GM12874 (cell line): Measurements from ENCODE around the gene ALOX15B.

Source experiments
- TF ChIP-seq, protein P1 (sequence below): IDR thresholded peaks from 2 replicates; pipeline ENCODE4 v1.5.1; 2011; ENCODE audit warnings: low read depth, mild to moderate bottlenecking, control low read depth, low read length, moderate library complexity; ENCODE audit not compliant: insufficient read depth

ALOX15B gene

DNA sequence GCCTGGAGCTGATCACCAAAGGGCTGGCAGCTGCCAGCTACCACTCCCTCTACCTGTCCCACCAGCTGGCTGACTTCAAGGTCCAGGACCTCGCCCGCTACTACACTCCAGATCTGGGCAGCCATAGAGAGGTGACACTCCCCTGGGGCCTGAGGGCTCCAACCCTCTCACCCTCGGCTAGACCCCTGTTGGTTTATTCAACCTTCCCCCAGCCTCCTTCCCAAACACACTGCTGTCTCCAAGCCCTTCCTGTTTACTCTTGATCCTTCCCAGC is 30.7 kb downstream of the ALOX15B start:
- TF ChIP-seq, protein P1, sequence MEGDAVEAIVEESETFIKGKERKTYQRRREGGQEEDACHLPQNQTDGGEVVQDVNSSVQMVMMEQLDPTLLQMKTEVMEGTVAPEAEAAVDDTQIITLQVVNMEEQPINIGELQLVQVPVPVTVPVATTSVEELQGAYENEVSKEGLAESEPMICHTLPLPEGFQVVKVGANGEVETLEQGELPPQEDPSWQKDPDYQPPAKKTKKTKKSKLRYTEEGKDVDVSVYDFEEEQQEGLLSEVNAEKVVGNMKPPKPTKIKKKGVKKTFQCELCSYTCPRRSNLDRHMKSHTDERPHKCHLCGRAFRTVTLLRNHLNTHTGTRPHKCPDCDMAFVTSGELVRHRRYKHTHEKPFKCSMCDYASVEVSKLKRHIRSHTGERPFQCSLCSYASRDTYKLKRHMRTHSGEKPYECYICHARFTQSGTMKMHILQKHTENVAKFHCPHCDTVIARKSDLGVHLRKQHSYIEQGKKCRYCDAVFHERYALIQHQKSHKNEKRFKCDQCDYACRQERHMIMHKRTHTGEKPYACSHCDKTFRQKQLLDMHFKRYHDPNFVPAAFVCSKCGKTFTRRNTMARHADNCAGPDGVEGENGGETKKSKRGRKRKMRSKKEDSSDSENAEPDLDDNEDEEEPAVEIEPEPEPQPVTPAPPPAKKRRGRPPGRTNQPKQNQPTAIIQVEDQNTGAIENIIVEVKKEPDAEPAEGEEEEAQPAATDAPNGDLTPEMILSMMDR, result no peak

DNA sequence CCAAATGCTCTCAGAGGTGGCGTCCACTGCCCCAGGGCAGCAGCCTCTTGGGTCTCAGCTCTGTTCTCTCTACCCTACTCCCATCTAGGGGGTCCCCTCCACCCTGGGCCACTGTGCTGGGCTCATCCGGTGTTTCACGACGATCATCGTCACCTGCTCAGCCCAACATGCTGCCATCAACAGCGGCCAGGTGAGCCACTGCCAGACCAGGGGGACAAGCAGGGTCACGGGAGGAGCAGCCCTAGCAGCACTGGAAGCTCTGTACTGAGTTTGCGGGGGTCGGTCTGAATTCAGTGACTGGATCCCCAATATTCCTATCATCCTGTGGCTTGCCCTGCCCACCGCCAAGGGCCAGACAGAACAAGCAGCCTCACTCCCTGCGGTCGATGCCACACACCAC is 32.6 kb downstream of the ALOX15B start:
- TF ChIP-seq, protein P1, result no peak

DNA sequence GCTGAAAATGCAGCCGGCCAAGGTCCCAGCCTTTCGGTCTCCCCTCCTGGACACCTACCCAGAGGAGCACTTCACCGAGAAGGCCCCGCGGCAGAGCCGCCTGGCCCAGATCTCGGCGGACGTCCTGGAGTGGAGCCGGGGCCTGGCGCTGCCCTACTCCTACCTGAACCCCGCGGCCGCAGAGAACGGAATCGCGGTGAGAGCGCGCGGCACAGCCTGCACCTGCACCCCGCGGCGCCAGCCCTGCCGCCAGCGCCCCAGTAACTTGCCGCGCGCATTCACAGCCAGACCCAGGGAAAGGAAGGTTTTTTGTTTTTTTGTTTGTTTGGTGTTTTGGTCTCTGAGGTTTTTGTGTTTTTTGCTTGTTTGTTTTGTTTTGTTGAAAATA is 33.5 kb downstream of the ALOX15B start:
- TF ChIP-seq, protein P1, result no peak

DNA sequence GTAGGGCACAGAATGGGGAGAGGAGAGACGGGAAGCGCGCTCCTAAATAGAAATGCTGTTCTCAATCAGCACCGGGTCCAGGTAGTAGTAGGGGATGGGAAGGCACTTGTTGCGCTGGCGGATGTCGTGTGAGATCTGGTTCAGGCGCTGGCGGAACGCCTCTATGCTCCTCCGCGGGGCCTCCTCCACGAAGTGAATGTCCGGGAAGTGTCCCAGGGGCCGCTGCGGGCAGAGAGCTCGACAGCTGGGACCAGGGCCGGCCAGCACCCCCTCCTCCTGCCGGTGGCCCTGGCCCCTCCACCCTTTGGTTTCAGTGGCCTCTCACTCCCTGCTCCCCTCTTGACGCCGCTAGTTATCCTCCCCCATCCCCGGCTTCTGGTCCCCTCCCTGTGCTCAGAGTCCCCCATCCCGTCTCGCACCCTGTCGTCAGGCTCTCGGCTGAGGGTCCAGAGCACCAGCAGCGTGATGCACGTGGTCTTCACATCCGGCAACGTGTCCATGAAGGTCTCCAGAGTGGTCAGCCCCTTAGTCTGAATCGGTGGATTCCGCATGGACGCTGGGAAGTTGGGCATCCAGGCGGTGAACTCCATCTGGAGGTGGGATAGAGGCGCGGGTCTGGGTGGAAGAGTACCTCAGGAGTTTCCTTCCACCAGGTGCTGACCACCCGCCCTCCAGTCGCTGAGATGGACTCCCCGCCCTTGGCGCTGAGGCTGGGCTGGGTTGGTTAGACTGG is 34.0 kb downstream of the ALOX15B start:
- TF ChIP-seq, protein P1, result no peak

DNA sequence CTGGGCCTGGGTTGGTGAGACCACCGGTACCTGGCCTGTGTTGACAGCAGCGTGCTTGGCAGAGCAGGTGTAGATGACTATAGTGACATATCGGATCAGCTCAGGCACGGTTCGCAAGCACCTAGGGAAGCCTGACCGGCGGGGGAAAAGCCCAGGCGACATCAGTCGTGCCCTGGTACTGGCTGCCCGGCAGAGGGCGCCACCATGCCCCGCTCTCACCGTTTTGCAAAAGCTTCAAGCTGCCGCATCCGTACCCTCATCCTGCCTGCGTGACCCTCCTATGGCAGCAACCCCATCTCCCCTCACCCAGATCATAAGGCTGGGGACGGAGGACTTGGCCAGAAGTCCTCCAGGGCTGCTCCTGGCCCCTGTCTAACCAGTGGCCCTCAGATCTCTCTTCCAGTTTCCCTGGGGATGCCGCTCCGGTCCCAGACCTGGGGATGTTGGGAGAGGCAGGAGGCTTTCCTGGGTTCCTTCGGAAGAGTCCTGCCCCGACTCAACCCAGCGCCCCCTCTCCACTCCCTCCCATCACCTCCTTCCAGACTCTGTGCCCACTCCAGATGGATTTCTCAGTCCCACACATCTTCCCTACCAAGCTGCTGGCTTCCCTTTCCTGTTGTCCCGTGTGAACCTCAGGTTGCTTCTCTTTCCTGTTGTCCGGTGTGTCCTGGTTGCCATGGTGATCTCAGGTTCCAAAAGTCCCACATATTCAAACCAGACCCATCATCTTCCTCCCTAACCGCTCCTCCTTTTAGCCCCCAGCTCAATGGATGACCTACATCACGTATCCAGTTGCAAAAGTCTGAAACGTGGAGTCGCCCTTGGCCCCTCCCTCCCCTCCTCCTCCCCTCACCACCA is 35.0 kb downstream of the ALOX15B start:
- TF ChIP-seq, protein P1, result peak; percentile 99

DNA sequence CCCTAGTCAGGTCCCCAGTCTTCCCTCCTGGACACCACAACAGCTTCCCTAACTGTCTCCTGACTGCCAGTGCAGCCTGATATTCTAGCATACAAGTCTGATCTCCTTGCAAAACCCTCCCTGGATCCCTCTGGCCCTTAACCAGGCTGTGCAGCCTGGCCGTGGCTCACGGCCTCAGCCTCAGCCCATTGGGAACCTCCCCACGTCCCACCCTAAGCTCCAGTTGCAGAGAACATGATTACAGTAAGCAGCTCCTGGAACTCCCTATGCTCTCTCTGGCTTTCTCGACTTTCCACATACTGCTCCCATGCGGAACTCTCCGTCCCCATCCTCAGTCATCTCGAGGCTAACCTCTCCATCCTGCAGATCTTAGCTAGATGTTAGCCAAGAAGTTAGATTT is 35.7 kb downstream of the ALOX15B start:
- TF ChIP-seq, protein P1, result no peak

DNA sequence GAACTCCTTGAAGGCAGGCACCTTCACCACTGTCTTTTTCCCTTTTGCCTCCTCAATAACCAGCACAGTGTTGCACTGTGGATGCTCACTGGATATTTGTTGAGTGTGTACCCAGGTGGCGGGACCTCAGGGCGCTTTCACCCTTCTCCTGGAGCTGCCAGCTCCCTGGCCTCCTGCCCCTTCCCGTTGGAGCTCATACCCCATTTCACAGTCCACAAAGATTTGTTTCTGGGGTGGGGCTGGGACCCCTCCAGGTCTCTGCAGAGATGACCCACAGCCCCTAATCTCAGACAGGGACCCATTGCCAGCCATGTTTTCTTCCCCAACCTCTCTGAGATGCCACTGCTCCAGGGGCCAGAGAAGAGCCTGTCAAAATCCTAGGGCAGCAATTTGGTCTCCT is 36.2 kb downstream of the ALOX15B start:
- TF ChIP-seq, protein P1, result no peak
